Keratinocyte (primary cell): ENCODE measurements around the gene GPC5. TPM values are rescaled to one million over a fixed set of nuclear protein-coding genes. Genes with fewer than 3 reads are reported as not detected.

Experiments used
- DNase-seq: peaks from one replicate; pipeline ENCODE4 v3.0.0-alpha.2; 2011; ENCODE audit warnings: low read depth, missing footprints, low spot score
- FAIRE-seq: peaks from 2 replicates; lab custom pipeline; 2011; peaks lifted over from hg19 to GRCh38; lab: Jason Lieb, UNC
- H2AFZ ChIP-seq: 2 replicates; pipeline ENCODE4 v1.6.0; 2012; ENCODE audit warnings: low read length, control low read depth, inconsistent platforms; ENCODE audit not compliant: control insufficient read depth
- H3K27ac ChIP-seq: 2 replicates; pipeline ENCODE4 v1.5.1; 2011; ENCODE audit warnings: low read length; ENCODE audit not compliant: control insufficient read depth, insufficient read depth
- H3K27me3 ChIP-seq: 3 replicates; pipeline ENCODE4 v1.6.0; 2011; ENCODE audit warnings: low read length; ENCODE audit not compliant: control insufficient read depth, insufficient read depth; ENCODE audit errors: extremely low read depth
- H3K36me3 ChIP-seq, 2 experiments: 2 replicates in 1 of 2; 3 replicates in 1 of 2; pipeline ENCODE4 v1.5.1; 2011; ENCODE audit warnings: low read length in 2 of 2, mild to moderate bottlenecking in 1 of 2; ENCODE audit not compliant: control insufficient read depth in 2 of 2, insufficient read depth in 2 of 2; ENCODE audit errors: extremely low read depth in 1 of 2
- H3K4me1 ChIP-seq: 3 replicates; pipeline ENCODE4 v1.5.1; 2011; ENCODE audit warnings: low read length; ENCODE audit not compliant: control insufficient read depth, insufficient read depth; ENCODE audit errors: extremely low read depth
- H3K4me2 ChIP-seq: 3 replicates; pipeline ENCODE4 v1.6.0; 2011; ENCODE audit warnings: low read depth, low read length; ENCODE audit not compliant: control insufficient read depth, insufficient read depth; ENCODE audit errors: extremely low read depth
- H3K4me3 ChIP-seq, 3 experiments: fragments of 200-600 bp in 1 of 3; sonication (generic) in 1 of 3; 2 replicates in 2 of 3; 3 replicates in 1 of 3; pipeline ENCODE4 v1.5.1; 2011 to 2016; ENCODE audit warnings: low read length in 3 of 3, mild to moderate bottlenecking in 3 of 3, control low read depth in 2 of 3, inconsistent platforms in 1 of 3, low read depth in 1 of 3, mixed read lengths in 1 of 3, mixed run types in 1 of 3, moderate library complexity in 1 of 3; ENCODE audit not compliant: control insufficient read depth in 2 of 3, insufficient read depth in 2 of 3; ENCODE audit errors: extremely low read depth in 1 of 3
- H3K79me2 ChIP-seq: 2 replicates; pipeline ENCODE4 v1.6.0; 2012; ENCODE audit warnings: low read length; ENCODE audit not compliant: control insufficient read depth, insufficient read depth
- H3K9ac ChIP-seq: 3 replicates; pipeline ENCODE4 v1.6.0; 2011; ENCODE audit warnings: low read length; ENCODE audit not compliant: control insufficient read depth, insufficient read depth; ENCODE audit errors: extremely low read depth
- H3K9me1 ChIP-seq: 3 replicates; pipeline ENCODE4 v1.6.0; 2011; ENCODE audit warnings: low read length; ENCODE audit not compliant: control insufficient read depth, insufficient read depth; ENCODE audit errors: extremely low read depth
- H3K9me3 ChIP-seq: 2 replicates; pipeline ENCODE4 v1.5.1; 2012; ENCODE audit warnings: low read depth, low read length; ENCODE audit not compliant: control insufficient read depth
- H4K20me1 ChIP-seq: 3 replicates; pipeline ENCODE4 v1.6.0; 2011; ENCODE audit warnings: low read length; ENCODE audit not compliant: control insufficient read depth, insufficient read depth; ENCODE audit errors: extremely low read depth
- CTCF ChIP-seq, 3 experiments: IDR thresholded peaks in 1 of 3; conservative IDR thresholded peaks in 1 of 3; optimal IDR thresholded peaks in 1 of 3; 2 replicates in 2 of 3; 3 replicates in 1 of 3; pipeline versions ENCODE3 to v1.5.1; 2011; ENCODE audit warnings: low read length in 3 of 3, mild to moderate bottlenecking in 3 of 3, moderate library complexity in 2 of 3, control low read depth in 1 of 3, inconsistent platforms in 1 of 3; ENCODE audit not compliant: insufficient read depth in 2 of 3; ENCODE audit errors: extremely low read depth in 1 of 3
- EZH2 ChIP-seq: IDR thresholded peaks from one replicate; pipeline ENCODE4 v1.6.1; 2012; ENCODE audit warnings: inconsistent platforms, mild to moderate bottlenecking, low read length, moderate library complexity
- dilution Hi-C: fragments of 300-500 bp; cut with MboI; formaldehyde crosslinking; loops from one replicate; pipeline ENCODE4 v1.7.0; 2020; ENCODE audit warnings: low sequenced_read_pairs; ENCODE audit not compliant: extremely low pct_ligation_motif_present
- polyA plus RNA-seq, 5 experiments: library from polyadenylated mRNA; depleted of rRNA in 3 of 5; stranded (reverse) in 3 of 5; stranded (forward) in 1 of 5; unstranded in 1 of 5; fragments of >200 nt; gene quantifications; 1 replicate in 1 of 5; 2 replicates in 3 of 5; 3 replicates in 1 of 5; pipeline versions ENCODE4 v1.2.1 to v1.2.3, GENCODE V29; 2011 to 2012; ENCODE audit warnings: missing spikeins in 2 of 5, low read depth in 1 of 5, low replicate concordance in 1 of 5

GPC5 gene
- polyA plus RNA-seq, 1 donor (not counting 4 experiments of a cell fraction or from before 2014, with no cell fraction given) = 0.10 TPM

GRCh38 chr13:91652404-91653301, 254.2 kb downstream of the GPC5 start:
- no peak for FAIRE-seq
- DNase-seq = no peak
- dilution Hi-C loops = no loop called here

GRCh38 chr13:91655731-91656130, 257.3 kb downstream of the GPC5 start:
- H3K4me3 ChIP-seq = no peak overlapping the region
- DNase-seq (no peak), FAIRE-seq (no peak)
- dilution Hi-C loops = no loop called here
- no peaks in the 10 kb centered on the region for H3K9me3 ChIP-seq
- H2AFZ ChIP-seq = no peak overlapping the region
- no peaks in the 10 kb centered on the region for H3K79me2 ChIP-seq
- H3K9ac ChIP-seq = no peak overlapping the region
- no peaks in the 10 kb centered on the region for H3K36me3 ChIP-seq
- no peaks in the 10 kb centered on the region for H3K4me1 ChIP-seq
- no peaks in the 10 kb centered on the region for H3K9me1 ChIP-seq
- no peaks in the 10 kb centered on the region for H3K27me3 ChIP-seq
- no peak overlapping the region for H3K27ac ChIP-seq
- TF ChIP-seq CTCF (optimal IDR thresholded peaks at IDR 0.05 in 1 of 3, IDR thresholded peaks at IDR 0.05 in 1 of 3, conservative IDR thresholded peaks at IDR 0.05 in 1 of 3; ENCODE audit: extremely low read depth in 1 of 3, insufficient read depth in 2 of 3, low read length in 3 of 3) = no peak
- no peak for TF ChIP-seq EZH2
- no peaks in the 10 kb centered on the region for H4K20me1 ChIP-seq
- no peak overlapping the region for H3K4me2 ChIP-seq

More at GRCh38 chr13:91652404-91653301, 254.2 kb downstream of the GPC5 start:
- Histone ChIP-seq H3K27me3 (no peaks in the 10 kb centered on the region), H3K4me3 (no peak overlapping the region), H3K9me3 (no peaks in the 10 kb centered on the region), H3K4me2 (no peak overlapping the region), H4K20me1 (no peaks in the 10 kb centered on the region), H3K36me3 (no peaks in the 10 kb centered on the region), H2AFZ (no peak overlapping the region), H3K9me1 (no peaks in the 10 kb centered on the region), H3K27ac (no peak overlapping the region), H3K79me2 (no peaks in the 10 kb centered on the region), H3K4me1 (no peaks in the 10 kb centered on the region), H3K9ac (no peak overlapping the region)
- TF ChIP-seq CTCF (optimal IDR thresholded peaks at IDR 0.05 in 1 of 3, IDR thresholded peaks at IDR 0.05 in 1 of 3, conservative IDR thresholded peaks at IDR 0.05 in 1 of 3; ENCODE audit: extremely low read depth in 1 of 3, insufficient read depth in 2 of 3, low read length in 3 of 3) (no peak), EZH2 (no peak)
